Measurements from ENCODE around the gene MAGEA6.
"Not testable (repeated sequence)": the region's sequence is repeated elsewhere in the genome, so short reads cannot be mapped to it uniquely, and the experiment has no call there.

Gene MAGEA6

DNA sequence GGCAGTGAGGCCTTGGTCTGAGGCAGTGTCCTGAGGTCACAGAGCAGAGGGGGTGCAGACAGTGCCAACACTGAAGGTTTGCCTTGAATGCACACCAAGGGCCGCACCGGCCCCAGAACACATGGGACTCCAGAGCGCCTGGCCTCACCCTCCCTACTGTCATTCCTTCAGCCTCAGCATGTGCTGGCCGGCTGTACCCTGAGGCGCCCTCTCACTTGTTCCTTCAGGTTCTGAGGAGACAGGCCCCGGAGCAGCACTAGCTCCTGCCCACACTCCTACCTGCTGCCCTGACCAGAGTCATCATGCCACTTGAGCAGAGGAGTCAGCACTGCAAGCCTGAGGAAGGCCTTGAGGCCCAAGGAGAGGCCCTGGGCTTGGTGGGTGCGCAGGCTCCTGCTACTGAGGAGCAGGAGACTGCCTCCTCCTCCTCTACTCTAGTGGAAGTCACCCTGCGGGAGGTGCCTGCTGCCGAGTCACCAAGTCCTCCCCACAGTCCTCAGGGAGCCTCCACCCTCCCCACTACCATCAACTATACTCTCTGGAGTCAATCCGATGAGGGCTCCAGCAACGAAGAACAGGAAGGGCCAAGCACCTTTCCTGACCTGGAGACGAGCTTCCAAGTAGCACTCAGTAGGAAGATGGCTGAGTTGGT lies 33.5 kb downstream of the MAGEA6 start:
- in situ Hi-C loops (cut with MboI; ENCODE audit: low pct_unique_long_range_greater_than_20kb, low sequenced_read_pairs) = no loop called here
- DNase-seq = no peak

DNA sequence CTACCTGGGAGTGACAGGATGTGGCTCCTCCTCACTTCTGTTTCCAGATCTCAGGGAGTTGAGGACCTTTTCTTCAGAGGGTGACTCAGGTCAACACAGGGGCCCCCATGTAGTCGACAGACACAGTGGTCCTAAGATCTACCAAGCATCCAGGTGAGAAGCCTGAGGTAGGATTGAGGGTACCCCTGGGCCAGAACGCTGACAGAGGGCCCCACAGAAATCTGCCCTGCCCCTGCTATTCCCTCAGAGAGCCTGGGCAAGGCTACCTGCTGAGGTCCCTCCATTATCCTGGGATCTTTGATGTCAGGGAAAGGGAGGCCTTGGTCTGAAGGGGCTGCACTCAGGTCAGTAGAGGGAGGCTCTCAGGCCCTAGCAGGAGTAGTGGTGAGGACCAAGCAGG lies 34.4 kb downstream of the MAGEA6 start:
- DNase-seq = no peak
- in situ Hi-C loops (cut with MboI; ENCODE audit: low pct_unique_long_range_greater_than_20kb, low sequenced_read_pairs) = no loop called here

GRCh38 chrX:152734143-152734858 lies 35.2 kb downstream of the MAGEA6 start:
- DNase-seq; in situ Hi-C loops (cut with MboI; ENCODE audit: low pct_unique_long_range_greater_than_20kb, low sequenced_read_pairs): not testable (repeated sequence)

DNA sequence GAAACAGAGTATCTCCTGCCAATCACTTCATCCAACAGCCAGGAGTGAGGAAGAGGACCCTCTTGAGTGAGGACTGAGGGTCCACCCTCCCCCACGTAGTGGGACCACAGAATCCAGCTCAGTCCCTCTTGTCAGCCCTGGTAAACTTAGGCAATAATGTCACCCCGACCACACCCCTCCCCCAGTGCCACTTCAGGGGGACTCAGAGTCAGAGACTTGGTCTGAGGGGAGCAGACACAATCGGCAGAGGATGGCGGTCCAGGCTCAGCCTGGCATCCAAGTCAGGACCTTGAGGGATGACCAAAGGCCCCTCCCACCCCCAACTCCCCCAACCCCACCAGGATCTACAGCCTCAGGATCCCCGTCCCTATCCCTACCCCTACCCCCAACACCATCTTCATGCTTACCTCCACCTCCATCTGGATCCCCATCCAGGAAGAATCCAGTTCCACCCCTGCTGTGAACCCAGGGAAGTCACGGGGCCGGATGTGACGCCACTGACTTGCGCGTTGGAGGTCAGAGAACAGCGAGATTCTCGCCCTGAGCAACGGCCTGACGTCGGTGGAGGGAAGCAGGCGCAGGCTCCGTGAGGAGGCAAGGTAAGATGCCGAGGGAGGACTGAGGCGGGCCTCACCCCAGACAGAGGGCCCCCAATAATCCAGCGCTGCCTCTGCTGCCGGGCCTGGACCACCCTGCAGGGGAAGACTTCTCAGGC lies 36.1 kb downstream of the MAGEA6 start, which contains the start of the genes CSAG1 and MAGEA12:
Gene CSAG1, minus strand, starts transcription at position 461 of the 715 bp plus-strand sequence. CDS start 1,261 bp downstream, outside the sequence.
Gene MAGEA12, plus strand, starts transcription at position 497 of the 715 bp plus-strand sequence. CDS start 2,405 bp downstream, outside the sequence.
- in situ Hi-C loops (cut with MboI; ENCODE audit: low pct_unique_long_range_greater_than_20kb, low sequenced_read_pairs) = no loop called here
- no peak for DNase-seq

DNA sequence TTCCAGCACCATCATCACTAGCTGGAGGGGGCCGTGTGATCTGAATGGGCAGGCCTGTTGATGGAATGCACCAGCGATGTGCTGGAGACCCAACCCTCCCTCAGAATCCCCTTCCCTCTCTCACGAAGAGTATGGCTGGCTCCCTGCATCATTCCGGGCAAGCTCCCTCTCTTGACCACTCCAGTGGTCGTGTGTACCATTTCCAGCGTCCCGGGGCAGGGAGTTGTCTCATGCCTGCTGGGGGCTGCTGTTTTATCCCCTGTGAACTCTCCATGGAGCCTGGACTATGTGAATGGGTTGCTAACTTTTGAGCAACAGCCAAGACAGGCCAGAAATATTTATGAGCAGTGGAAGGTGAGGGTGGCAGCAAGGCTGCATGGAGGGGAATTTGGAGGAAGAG lies 44.1 kb downstream of the MAGEA6 start:
- no peak for DNase-seq
- in situ Hi-C loops (cut with MboI; ENCODE audit: low pct_unique_long_range_greater_than_20kb, low sequenced_read_pairs) = no loop called here
